HEK293 (cell line): ENCODE results near the gene NPFF.

Source experiments
- BCL11A ChIP-seq: fragments of 450-650 bp; formaldehyde crosslinking; IDR thresholded peaks from 2 replicates; pipeline ENCODE4 v1.5.1; 2016; ENCODE audit warnings: low read depth, missing biosample characterization, missing genetic modification characterization
- CTCF ChIP-seq: fragments of 450-650 bp; formaldehyde crosslinking; IDR thresholded peaks from 2 replicates; pipeline ENCODE4 v1.5.1; 2016; ENCODE audit warnings: missing biosample characterization, missing genetic modification characterization
- FEZF1 ChIP-seq: fragments of 450-650 bp; formaldehyde crosslinking; IDR thresholded peaks from 2 replicates; pipeline ENCODE4 v1.5.1; 2016; ENCODE audit warnings: missing biosample characterization, missing genetic modification characterization
- KLF16 ChIP-seq: fragments of 450-650 bp; formaldehyde crosslinking; IDR thresholded peaks from 2 replicates; pipeline ENCODE4 v1.5.1; 2017; ENCODE audit warnings: missing biosample characterization, missing genetic modification characterization
- SP2 ChIP-seq: fragments of 450-650 bp; formaldehyde crosslinking; IDR thresholded peaks from 2 replicates; pipeline ENCODE4 v1.5.1; 2016; ENCODE audit warnings: missing biosample characterization, missing genetic modification characterization
- TRIM28 ChIP-seq: IDR thresholded peaks from 2 replicates; pipeline ENCODE4 v1.6.1; 2011; ENCODE audit warnings: low read length, control low read depth, borderline replicate concordance
- YY1 ChIP-seq: fragments of 450-650 bp; formaldehyde crosslinking; IDR thresholded peaks from 2 replicates; pipeline ENCODE4 v1.5.1; 2018; ENCODE audit warnings: missing biosample characterization, missing genetic modification characterization
- ZBTB11 ChIP-seq: fragments of 450-650 bp; formaldehyde crosslinking; conservative IDR thresholded peaks from 2 replicates; pipeline ENCODE4 v1.5.1; 2016; ENCODE audit warnings: low read depth, missing biosample characterization, missing genetic modification characterization
- ZNF362 ChIP-seq: fragments of 450-650 bp; formaldehyde crosslinking; IDR thresholded peaks from 2 replicates; pipeline ENCODE4 v1.5.1; 2016; ENCODE audit warnings: missing biosample characterization, missing genetic modification characterization
- ZNF558 ChIP-seq: fragments of 450-650 bp; formaldehyde crosslinking; IDR thresholded peaks from 2 replicates; pipeline ENCODE4 v1.5.1; 2016; ENCODE audit warnings: missing biosample characterization, missing genetic modification characterization
- ZSCAN16 ChIP-seq: fragments of 450-650 bp; formaldehyde crosslinking; IDR thresholded peaks from 2 replicates; pipeline ENCODE4 v1.5.1; 2016; ENCODE audit warnings: missing biosample characterization, missing genetic modification characterization

DNA sequence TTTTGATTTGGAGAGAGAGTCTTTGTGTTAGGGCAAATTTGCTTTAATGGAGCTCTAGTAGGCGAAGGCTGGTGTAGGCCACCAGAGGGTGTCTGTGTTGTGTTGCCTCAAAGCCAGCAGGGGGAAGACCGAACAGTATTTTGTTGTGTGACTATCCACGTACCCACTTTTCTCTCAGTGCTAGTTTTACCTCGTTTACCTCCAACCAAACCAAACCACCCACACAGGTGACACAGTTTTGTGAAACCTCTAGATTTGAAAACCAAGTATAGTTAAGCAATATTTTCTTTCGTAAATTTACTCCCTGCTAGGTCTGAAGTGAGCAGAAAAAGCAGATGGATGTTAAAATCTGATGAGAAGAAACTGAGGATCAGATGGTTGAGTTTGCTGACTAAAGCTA is 36.3 kb upstream of the NPFF start:
- TF ChIP-seq CTCF (tag by site-specific recombination): peak; percentile 88
- TF ChIP-seq SP2 (tag by site-specific recombination): no peak
- no peak for TF ChIP-seq KLF16 (tag by site-specific recombination)
- no peak for TF ChIP-seq ZSCAN16
- no peak for TF ChIP-seq ZNF558 (tag by site-specific recombination)
- TF ChIP-seq TRIM28: no peak
- no peak for TF ChIP-seq ZBTB11 (tag by site-specific recombination)
- no peak for TF ChIP-seq BCL11A (tag by site-specific recombination)
- TF ChIP-seq YY1 (tag by site-specific recombination): no peak
- no peak for TF ChIP-seq ZNF362 (tag by site-specific recombination)
- TF ChIP-seq FEZF1 (tag by site-specific recombination): no peak
